Measurements from ENCODE around the gene CENPV. TPM values are rescaled to one million over a fixed set of nuclear protein-coding genes. Genes with fewer than 3 reads are reported as not detected.

Gene CENPV
- total and polyA plus RNA-seq, 10 of the 15 experiments (the other 5 are each of a cell fraction or from before 2014, with no cell fraction given): 22.5 to 98.6 (median 80.8) TPM

DNA sequence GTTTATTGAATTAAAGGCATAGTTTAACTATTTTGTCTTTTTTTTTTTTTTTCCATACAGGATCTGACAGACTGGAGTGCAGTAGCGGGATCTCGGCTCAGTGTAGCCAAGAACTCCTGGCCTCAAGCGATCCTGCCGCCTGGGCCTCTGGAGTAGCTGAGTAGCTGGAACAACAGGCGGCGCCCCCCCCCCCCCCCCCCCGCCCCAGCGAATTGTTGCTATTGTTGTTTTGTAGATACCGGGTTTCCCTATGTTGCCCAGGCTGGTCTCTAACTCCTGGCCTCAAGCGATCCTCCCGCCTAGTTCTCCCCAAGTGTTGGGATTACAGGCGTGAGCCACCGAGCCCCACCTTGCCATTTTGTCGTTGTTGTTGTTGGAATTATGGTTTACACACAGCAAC is 1.3 kb upstream of the CENPV start (continued):
- no peak for TF ChIP-seq ZNF274 (IDR thresholded peaks at IDR 0.05; ENCODE audit: insufficient read depth, insufficient read length)
- TF ChIP-seq, protein P1, sequence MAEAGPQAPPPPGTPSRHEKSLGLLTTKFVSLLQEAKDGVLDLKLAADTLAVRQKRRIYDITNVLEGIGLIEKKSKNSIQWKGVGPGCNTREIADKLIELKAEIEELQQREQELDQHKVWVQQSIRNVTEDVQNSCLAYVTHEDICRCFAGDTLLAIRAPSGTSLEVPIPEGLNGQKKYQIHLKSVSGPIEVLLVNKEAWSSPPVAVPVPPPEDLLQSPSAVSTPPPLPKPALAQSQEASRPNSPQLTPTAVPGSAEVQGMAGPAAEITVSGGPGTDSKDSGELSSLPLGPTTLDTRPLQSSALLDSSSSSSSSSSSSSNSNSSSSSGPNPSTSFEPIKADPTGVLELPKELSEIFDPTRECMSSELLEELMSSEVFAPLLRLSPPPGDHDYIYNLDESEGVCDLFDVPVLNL (IDR thresholded peaks at IDR 0.05; ENCODE audit: low read depth, low read length): no peak
- TF ChIP-seq, protein P2, sequence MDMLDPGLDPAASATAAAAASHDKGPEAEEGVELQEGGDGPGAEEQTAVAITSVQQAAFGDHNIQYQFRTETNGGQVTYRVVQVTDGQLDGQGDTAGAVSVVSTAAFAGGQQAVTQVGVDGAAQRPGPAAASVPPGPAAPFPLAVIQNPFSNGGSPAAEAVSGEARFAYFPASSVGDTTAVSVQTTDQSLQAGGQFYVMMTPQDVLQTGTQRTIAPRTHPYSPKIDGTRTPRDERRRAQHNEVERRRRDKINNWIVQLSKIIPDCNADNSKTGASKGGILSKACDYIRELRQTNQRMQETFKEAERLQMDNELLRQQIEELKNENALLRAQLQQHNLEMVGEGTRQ (IDR thresholded peaks at IDR 0.05; ENCODE audit: borderline replicate concordance, low read depth, low read length): no peak
- no peak for TF ChIP-seq ZNF207 (IDR thresholded peaks at IDR 0.05; ENCODE audit: borderline replicate concordance)
- no peak for TF ChIP-seq SP1 (IDR thresholded peaks at IDR 0.05; ENCODE audit: low read depth, low read length)
- TF ChIP-seq SMAD1 (IDR thresholded peaks at IDR 0.05; ENCODE audit: low read depth, partially characterized antibody): no peak
- TF ChIP-seq NFXL1 (IDR thresholded peaks at IDR 0.05; ENCODE audit: borderline replicate concordance): no peak
- TF ChIP-seq POLR2AphosphoS5 (IDR thresholded peaks at IDR 0.05; ENCODE audit: low read length): no peak
- TF ChIP-seq HCFC1 (IDR thresholded peaks at IDR 0.05; ENCODE audit: low read length): no peak
- TF ChIP-seq, protein P3, sequence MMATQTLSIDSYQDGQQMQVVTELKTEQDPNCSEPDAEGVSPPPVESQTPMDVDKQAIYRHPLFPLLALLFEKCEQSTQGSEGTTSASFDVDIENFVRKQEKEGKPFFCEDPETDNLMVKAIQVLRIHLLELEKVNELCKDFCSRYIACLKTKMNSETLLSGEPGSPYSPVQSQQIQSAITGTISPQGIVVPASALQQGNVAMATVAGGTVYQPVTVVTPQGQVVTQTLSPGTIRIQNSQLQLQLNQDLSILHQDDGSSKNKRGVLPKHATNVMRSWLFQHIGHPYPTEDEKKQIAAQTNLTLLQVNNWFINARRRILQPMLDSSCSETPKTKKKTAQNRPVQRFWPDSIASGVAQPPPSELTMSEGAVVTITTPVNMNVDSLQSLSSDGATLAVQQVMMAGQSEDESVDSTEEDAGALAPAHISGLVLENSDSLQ (IDR thresholded peaks at IDR 0.05): no peak
